ENCODE data around the gene MIDN. TPM values are rescaled to one million over a fixed set of nuclear protein-coding genes. Genes with fewer than 3 reads are reported as not detected.
"Not testable (repeated sequence)": the region's sequence is repeated elsewhere in the genome, so short reads cannot be mapped to it uniquely, and the experiment has no call there.

Gene MIDN
- total RNA-seq, 4 donors from 2014 or later, result 20.3 to 72.2 (median 31.8) TPM

- H3K27ac ChIP-seq (replicated peaks in 1 of 4), result no peak overlapping the region
- intact Hi-C loops (cut with DNase I), result no loop called here
- H3K27me3 ChIP-seq, result no peaks in the 10 kb centered on the region
- no peak overlapping the region for H3K4me3 ChIP-seq
- H3K9me3 ChIP-seq, result no peaks in the 10 kb centered on the region
- TF ChIP-seq CTCF (IDR thresholded peaks at IDR 0.05) (no peak), EP300 (IDR thresholded peaks at IDR 0.05) (no peak), POLR2A (IDR thresholded peaks at IDR 0.05; ENCODE audit: low read depth) (no peak), POLR2AphosphoS5 (IDR thresholded peaks at IDR 0.05) (no peak)
- H3K36me3 ChIP-seq, result no peaks in the 10 kb centered on the region
- no peaks in the 10 kb centered on the region for H3K4me1 ChIP-seq
- WGBS, result 70% methylated on average over 20 of the region's 36 CpGs
- DNase-seq (ENCODE audit: extremely low spot score), result no peak
These were observed 54.3 kb downstream of the MIDN start for GRCh38 chr19:1302533-1303239.

DNA sequence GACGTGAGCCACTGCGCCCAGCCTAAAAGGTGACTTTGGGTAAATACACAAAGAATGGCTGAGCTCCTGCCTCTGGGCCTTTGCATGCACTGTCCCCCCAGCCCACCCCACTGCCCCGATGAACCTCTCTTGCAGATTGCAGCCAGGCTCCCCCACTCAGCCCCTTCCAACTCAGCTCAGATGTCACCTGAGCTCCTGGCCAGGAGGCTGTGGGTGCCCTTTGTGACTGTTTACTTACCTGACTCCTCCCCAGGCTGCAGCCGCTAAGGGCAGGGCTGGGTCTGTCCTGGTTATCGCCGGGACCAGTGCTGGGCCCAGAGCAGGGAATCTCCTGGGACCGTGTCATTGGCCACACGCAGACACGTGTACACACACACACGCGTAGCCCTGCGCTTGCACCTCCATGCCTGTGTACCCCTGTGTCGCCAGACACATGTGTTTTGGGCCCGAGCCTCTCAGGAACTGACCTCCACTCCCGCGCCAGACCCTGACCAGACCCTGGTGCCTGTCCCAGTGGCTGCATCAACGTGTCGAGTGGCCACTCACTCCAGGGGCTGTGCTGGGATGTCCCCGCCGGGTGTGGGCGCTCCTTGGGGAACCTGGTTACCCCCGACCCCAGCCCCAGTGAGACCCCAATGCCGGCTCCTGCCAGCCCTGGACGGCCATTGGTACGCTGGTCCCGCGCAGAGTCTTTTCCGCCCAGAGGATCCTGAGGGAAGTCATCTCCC, 56.0 kb downstream of the MIDN start:
- no peak for TF ChIP-seq EP300 (IDR thresholded peaks at IDR 0.05)
- no peak for TF ChIP-seq POLR2AphosphoS5 (IDR thresholded peaks at IDR 0.05)
- TF ChIP-seq POLR2A (IDR thresholded peaks at IDR 0.05; ENCODE audit: low read depth), result no peak
- no peak for TF ChIP-seq CTCF (IDR thresholded peaks at IDR 0.05)

GRCh38 chr19:1305354-1305753, 57.0 kb downstream of the MIDN start:
- peaks cover 0 to 15% (median 0%) of the 10 kb centered on the region in 4 donors for H3K27me3 ChIP-seq
- intact Hi-C loops (cut with DNase I); H3K36me3 ChIP-seq; H3K4me3 ChIP-seq; DNase-seq (ENCODE audit: extremely low spot score); H3K27ac ChIP-seq (replicated peaks in 1 of 4); H3K4me1 ChIP-seq; H3K9me3 ChIP-seq: not testable (repeated sequence)
- WGBS, result 91% methylated on average over 9 of the region's 9 CpGs

More for the DNA sequence above, 56.0 kb downstream of the MIDN start:
- 87% methylated on average over 19 of the region's 28 CpGs for WGBS
- no peak for DNase-seq (ENCODE audit: extremely low spot score)
- peaks cover 0 to 5% (median 0%) of the 10 kb centered on the region in 4 donors for H3K27me3 ChIP-seq
- intact Hi-C loops (cut with DNase I), result no loop called here
- no peaks in the 10 kb centered on the region for H3K9me3 ChIP-seq
- H3K4me1 ChIP-seq, result no peaks in the 10 kb centered on the region
- H3K36me3 ChIP-seq, result no peaks in the 10 kb centered on the region
- H3K4me3 ChIP-seq, result no peak overlapping the region
- H3K27ac ChIP-seq (replicated peaks in 1 of 4), result no peak overlapping the region

DNA sequence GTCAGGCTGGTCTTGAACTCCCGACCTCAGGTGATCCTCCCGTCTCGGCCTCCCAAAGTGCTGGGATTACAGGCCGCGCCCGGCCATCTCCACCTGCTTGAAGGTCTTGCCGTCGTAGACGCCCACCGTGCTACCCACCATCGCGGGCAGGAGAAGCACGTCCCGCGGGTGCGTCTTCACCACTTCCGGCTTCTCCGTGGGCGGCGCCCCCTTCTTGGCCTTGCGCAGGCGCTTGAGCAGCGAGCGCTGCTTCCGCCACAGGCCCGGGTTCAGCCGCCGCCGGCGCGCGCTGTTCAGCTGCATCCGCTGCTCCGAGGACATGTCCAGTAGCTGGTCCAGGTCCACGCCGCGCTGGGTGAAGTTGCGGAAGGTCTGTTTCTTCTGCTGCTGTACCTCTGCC, 58.9 kb downstream of the MIDN start:
- H3K27ac ChIP-seq (replicated peaks in 1 of 4), result no peak overlapping the region
- H3K9me3 ChIP-seq, result no peaks in the 10 kb centered on the region
- no peaks in the 10 kb centered on the region for H3K4me1 ChIP-seq
- WGBS, result 98% methylated on average over 6 of the region's 38 CpGs
- no peak for DNase-seq (ENCODE audit: extremely low spot score)
- no peaks in the 10 kb centered on the region for H3K36me3 ChIP-seq
- no peak overlapping the region for H3K4me3 ChIP-seq
- H3K27me3 ChIP-seq, result peaks cover 0 to 34% (median 0%) of the 10 kb centered on the region in 4 donors
- intact Hi-C loops (cut with DNase I), result no loop called here
- TF ChIP-seq POLR2A (IDR thresholded peaks at IDR 0.05; ENCODE audit: low read depth) (no peak), EP300 (IDR thresholded peaks at IDR 0.05) (no peak), CTCF (IDR thresholded peaks at IDR 0.05) (no peak), POLR2AphosphoS5 (IDR thresholded peaks at IDR 0.05) (no peak)

DNA sequence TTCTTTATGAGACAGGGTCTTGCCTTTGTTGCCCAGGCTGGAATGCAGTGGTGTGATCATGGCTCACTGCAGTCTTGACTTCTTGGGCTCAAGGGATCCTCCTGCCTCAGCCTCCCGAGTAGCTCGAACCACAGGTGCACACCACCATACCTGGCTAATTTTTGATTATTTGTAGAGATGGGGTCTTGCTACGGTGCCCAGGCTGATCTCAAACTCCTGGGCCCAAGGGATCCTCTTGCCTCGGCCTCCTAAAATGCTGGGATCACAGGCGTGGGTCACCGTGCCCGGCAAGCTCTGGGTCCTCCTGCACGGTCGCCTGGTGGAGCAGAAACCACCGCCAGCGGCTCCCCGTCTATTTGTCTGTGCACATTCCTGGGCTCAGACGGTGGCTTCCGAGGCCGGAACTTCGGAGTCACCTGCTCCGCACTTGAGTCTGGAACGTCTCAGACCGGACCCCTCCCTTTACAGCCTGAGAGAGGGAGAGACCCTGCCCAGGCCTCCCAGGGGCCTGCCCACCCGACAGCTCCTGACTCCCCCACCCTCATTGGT, 59.4 kb downstream of the MIDN start:
- Histone ChIP-seq H3K4me3 (no peak overlapping the region), H3K36me3 (no peaks in the 10 kb centered on the region), H3K27ac (replicated peaks in 1 of 4) (no peak overlapping the region), H3K27me3 (peaks cover 0 to 40% (median 0%) of the 10 kb centered on the region in 4 donors), H3K4me1 (no peaks in the 10 kb centered on the region), H3K9me3 (no peaks in the 10 kb centered on the region)
- TF ChIP-seq POLR2A (IDR thresholded peaks at IDR 0.05; ENCODE audit: low read depth), result no peak
- no peak for TF ChIP-seq EP300 (IDR thresholded peaks at IDR 0.05)
- TF ChIP-seq CTCF (IDR thresholded peaks at IDR 0.05), result no peak
- no peak for TF ChIP-seq POLR2AphosphoS5 (IDR thresholded peaks at IDR 0.05)
- WGBS, result 97% methylated on average over 9 of the region's 20 CpGs
- no peak for DNase-seq (ENCODE audit: extremely low spot score)
- intact Hi-C loops (cut with DNase I), result no loop called here
